Mesothelial cell of epicardium (in vitro differentiated cells): ENCODE results near the gene THTPA. TPM values are rescaled to one million over a fixed set of nuclear protein-coding genes. Genes with fewer than 3 reads are reported as not detected.

Experiments
- DNase-seq, 2 experiments: peaks; one replicate each; pipeline ENCODE4 v3.0.0; 2021; ENCODE audit warnings: low spot score in 2 of 2; ENCODE audit not compliant: unreplicated experiment in 2 of 2
- H3K27ac Mint-ChIP-seq: 2 replicates; pipeline ENCODE4 v1.8.0; 2021; ENCODE audit warnings: mixed read lengths
- H3K27me3 Mint-ChIP-seq: 2 replicates; pipeline ENCODE4 v1.8.0; 2021; ENCODE audit warnings: low read depth, mixed read lengths
- H3K36me3 Mint-ChIP-seq: 2 replicates; pipeline ENCODE4 v1.8.0; 2021; ENCODE audit warnings: mixed read lengths
- H3K4me1 Mint-ChIP-seq: 2 replicates; pipeline ENCODE4 v1.8.0; 2021; ENCODE audit warnings: mixed read lengths
- H3K4me3 Mint-ChIP-seq: 2 replicates; pipeline ENCODE4 v1.8.0; 2021; ENCODE audit warnings: mild to moderate bottlenecking, moderate library complexity, mixed read lengths
- H3K9me3 Mint-ChIP-seq: 2 replicates; pipeline ENCODE4 v1.8.0; 2021; ENCODE audit warnings: mixed read lengths
- CTCF ChIP-seq: fragments of 200-600 bp; sonication (generic); IDR thresholded peaks from one replicate; pipeline ENCODE4 v1.5.0; 2021; ENCODE audit warnings: antibody characterized with exemption; ENCODE audit not compliant: unreplicated experiment
- total RNA-seq: library from RNA; stranded (reverse); gene quantifications from 3 replicates; pipeline ENCODE4 v1.2.1, GENCODE V29; 2021

THTPA gene
- total RNA-seq, 1 donor from 2014 or later = 15.2 TPM

- no peak for DNase-seq
- no peak for TF ChIP-seq CTCF
- no peak overlapping the region for H3K27ac Mint-ChIP-seq
- peaks cover 12% of the 10 kb centered on the region for H3K36me3 Mint-ChIP-seq
- no peaks in the 10 kb centered on the region for H3K4me1 Mint-ChIP-seq
- H3K4me3 Mint-ChIP-seq = no peak overlapping the region
- H3K9me3 Mint-ChIP-seq = no peaks in the 10 kb centered on the region
- H3K27me3 Mint-ChIP-seq = no peaks in the 10 kb centered on the region
These were observed 38.3 kb upstream of the THTPA start for GRCh38 chr14:23517650-23518326.

GRCh38 chr14:23518709-23519108, 37.4 kb upstream of the THTPA start:
- no peak for DNase-seq
- no peak overlapping the region for H3K4me3 Mint-ChIP-seq
- H3K4me1 Mint-ChIP-seq = no peaks in the 10 kb centered on the region
- H3K9me3 Mint-ChIP-seq = no peaks in the 10 kb centered on the region
- peaks cover 12% of the 10 kb centered on the region for H3K36me3 Mint-ChIP-seq
- H3K27me3 Mint-ChIP-seq = no peaks in the 10 kb centered on the region
- H3K27ac Mint-ChIP-seq = no peak overlapping the region
- TF ChIP-seq CTCF = no peak

- TF ChIP-seq CTCF = no peak
- H3K27ac Mint-ChIP-seq = no peak overlapping the region
- peaks cover 9% of the 10 kb centered on the region for H3K36me3 Mint-ChIP-seq
- H3K9me3 Mint-ChIP-seq = no peaks in the 10 kb centered on the region
- H3K4me3 Mint-ChIP-seq = no peak overlapping the region
- H3K4me1 Mint-ChIP-seq = no peaks in the 10 kb centered on the region
- no peak for DNase-seq
- no peaks in the 10 kb centered on the region for H3K27me3 Mint-ChIP-seq
These were observed 35.1 kb upstream of the THTPA start for GRCh38 chr14:23520899-23521533.

- Mint-ChIP-seq H3K9me3 (no peaks in the 10 kb centered on the region), H3K36me3 (peaks cover 8% of the 10 kb centered on the region), H3K4me3 (no peak overlapping the region), H3K4me1 (no peaks in the 10 kb centered on the region), H3K27me3 (no peaks in the 10 kb centered on the region), H3K27ac (no peak overlapping the region)
- no peak for TF ChIP-seq CTCF
- DNase-seq = no peak
These were observed 34.1 kb upstream of the THTPA start for GRCh38 chr14:23521785-23522640.

- no peaks in the 10 kb centered on the region for H3K27me3 Mint-ChIP-seq
- DNase-seq = no peak
- H3K4me3 Mint-ChIP-seq = no peak overlapping the region
- H3K9me3 Mint-ChIP-seq = no peaks in the 10 kb centered on the region
- H3K36me3 Mint-ChIP-seq = peaks cover 8% of the 10 kb centered on the region
- no peaks in the 10 kb centered on the region for H3K4me1 Mint-ChIP-seq
- TF ChIP-seq CTCF = no peak
- no peak overlapping the region for H3K27ac Mint-ChIP-seq
These were observed 33.4 kb upstream of the THTPA start for GRCh38 chr14:23522643-23523198.
